IMR-90 (cell line): ENCODE data around the gene TXNRD1. TPM values are rescaled to one million over a fixed set of nuclear protein-coding genes. Genes with fewer than 3 reads are reported as not detected.

Source experiments
- ATAC-seq: fragments of 200-7000 bp; cut with Tn5 transposase; 2 replicates; pipeline ENCODE4 v1.9.1; 2020; ENCODE audit warnings: low read depth, mild to moderate bottlenecking, moderate library complexity
- BruUV-seq: library from RNA; stranded (reverse); fragments of 400-500 nt; replicated peaks from 2 replicates; lab custom pipeline; 2021; lab: Mats Ljungman, UMichigan
- CTCF ChIA-PET: fragments of 300-600 bp; formaldehyde crosslinking; extraction: SDS; loops from one replicate; lab custom pipeline; 2021; ENCODE audit warnings: antibody characterized with exemption; lab: Yijun Ruan, JAX
- POLR2A ChIA-PET: fragments of 300-600 bp; sonication (Branson Sonifier 250); formaldehyde crosslinking; loops from one replicate; lab custom pipeline; 2022; ENCODE audit warnings: antibody characterized with exemption; ENCODE audit not compliant: unreplicated experiment; lab: Charles Lee
- DNase-seq: peaks from one replicate; pipeline ENCODE4 v3.0.0; 2013
- H2AFZ ChIP-seq: replicated peaks from 2 replicates; pipeline ENCODE3; 2013; ENCODE audit warnings: low read length, mild to moderate bottlenecking; ENCODE audit not compliant: poor library complexity
- H2AK5ac ChIP-seq: 2 replicates; pipeline ENCODE4 v1.6.1; 2013; ENCODE audit warnings: low read depth, low read length, inconsistent platforms
- H2AK9ac ChIP-seq: replicated peaks from 2 replicates; pipeline ENCODE3; 2013; ENCODE audit warnings: mild to moderate bottlenecking, low read depth, low read length, moderate library complexity; ENCODE audit not compliant: poor library complexity
- H2BK120ac ChIP-seq: 2 replicates; pipeline ENCODE4 v1.6.1; 2013; ENCODE audit warnings: low read depth, low read length, inconsistent platforms
- H2BK15ac ChIP-seq: 3 replicates; pipeline ENCODE4 v1.6.1; 2013; ENCODE audit warnings: low read depth, low read length, inconsistent platforms
- H2BK20ac ChIP-seq: 2 replicates; pipeline ENCODE4 v1.6.1; 2013; ENCODE audit warnings: low read depth, mild to moderate bottlenecking, inconsistent platforms, low read length, moderate library complexity
- H2BK5ac ChIP-seq: 2 replicates; pipeline ENCODE4 v1.6.1; 2013; ENCODE audit warnings: mild to moderate bottlenecking, low read depth, low read length, inconsistent platforms; ENCODE audit not compliant: poor library complexity, severe bottlenecking
- H3K14ac ChIP-seq: replicated peaks from 2 replicates; pipeline ENCODE4 v1.6.1; 2013; ENCODE audit warnings: low read depth, low read length, inconsistent platforms
- H3K18ac ChIP-seq: 2 replicates; pipeline ENCODE4 v1.6.1; 2013; ENCODE audit warnings: low read depth, low read length, control low read depth
- H3K23ac ChIP-seq: 2 replicates; pipeline ENCODE4 v1.6.1; 2013; ENCODE audit warnings: low read depth, low read length, inconsistent platforms
- H3K27ac ChIP-seq: 2 replicates; pipeline ENCODE4 v1.5.1; 2013; ENCODE audit warnings: mild to moderate bottlenecking, control low read depth, low read length; ENCODE audit not compliant: insufficient read depth
- H3K27me3 ChIP-seq: 2 replicates; pipeline ENCODE4 v1.6.1; 2013; ENCODE audit warnings: low read length; ENCODE audit not compliant: control insufficient read depth, insufficient read depth
- H3K36me3 ChIP-seq: 2 replicates; pipeline ENCODE4 v1.6.1; 2013; ENCODE audit warnings: low read length, mixed read lengths; ENCODE audit not compliant: control insufficient read depth, insufficient read depth
- H3K4ac ChIP-seq: 2 replicates; pipeline ENCODE4 v1.6.1; 2013; ENCODE audit warnings: low read depth, low read length, inconsistent platforms
- H3K4me1 ChIP-seq: 2 replicates; pipeline ENCODE4 v1.6.1; 2013; ENCODE audit warnings: low read length, mixed read lengths; ENCODE audit not compliant: control insufficient read depth, insufficient read depth
- H3K4me2 ChIP-seq: 2 replicates; pipeline ENCODE4 v1.6.1; 2013; ENCODE audit warnings: low read depth, mild to moderate bottlenecking, control low read depth, low read length, moderate library complexity
- H3K4me3 ChIP-seq: 2 replicates; pipeline ENCODE4 v1.5.1; 2013; ENCODE audit warnings: low read depth, mild to moderate bottlenecking, control low read depth, low read length, moderate library complexity; ENCODE audit not compliant: insufficient read depth
- H3K56ac ChIP-seq: 2 replicates; pipeline ENCODE4 v1.6.1; 2013; ENCODE audit warnings: low read length, inconsistent platforms; ENCODE audit not compliant: insufficient read depth; ENCODE audit errors: extremely low read depth
- H3K79me1 ChIP-seq, 2 experiments: 2 replicates each; pipeline ENCODE4 v1.6.1; 2013; ENCODE audit warnings: low read length in 2 of 2, inconsistent platforms in 1 of 2, low read depth in 1 of 2
- H3K9ac ChIP-seq: 2 replicates; pipeline ENCODE4 v1.6.1; 2013; ENCODE audit warnings: low read depth, low read length, control low read depth
- H3K9me1 ChIP-seq: 2 replicates; pipeline ENCODE4 v1.6.1; 2013; ENCODE audit warnings: low read length, inconsistent platforms; ENCODE audit not compliant: insufficient read depth
- H3K9me3 ChIP-seq: 2 replicates; pipeline ENCODE4 v1.6.1; 2013; ENCODE audit warnings: low read length; ENCODE audit not compliant: control insufficient read depth, insufficient read depth
- H4K20me1 ChIP-seq: 2 replicates; pipeline ENCODE4 v1.6.1; 2013; ENCODE audit warnings: low read length, inconsistent platforms; ENCODE audit not compliant: insufficient read depth
- H4K5ac ChIP-seq: 2 replicates; pipeline ENCODE4 v1.6.1; 2013; ENCODE audit warnings: mild to moderate bottlenecking, low read depth, low read length, control low read depth
- H4K8ac ChIP-seq, 2 experiments: 2 replicates each; pipeline ENCODE4 v1.6.1; 2013; ENCODE audit warnings: low read depth in 2 of 2, low read length in 2 of 2, control low read depth in 1 of 2, inconsistent platforms in 1 of 2
- H4K91ac ChIP-seq: 2 replicates; pipeline ENCODE4 v1.6.1; 2013; ENCODE audit warnings: low read depth, low read length, inconsistent platforms; ENCODE audit not compliant: insufficient read depth
- BHLHE40 ChIP-seq: fragments of 150-350 bp; IDR thresholded peaks from 2 replicates; pipeline ENCODE4 v1.6.1; 2016; ENCODE audit warnings: mild to moderate bottlenecking, low read depth, low read length
- CEBPB ChIP-seq: IDR thresholded peaks from 2 replicates; pipeline ENCODE4 v1.6.1; 2012; ENCODE audit warnings: low read depth, low read length, improper control_type of control experiment
- FOS ChIP-seq: fragments of 150-350 bp; IDR thresholded peaks from 2 replicates; pipeline ENCODE4 v1.6.1; 2016; ENCODE audit warnings: low read depth, low read length
- MAZ ChIP-seq: IDR thresholded peaks from 2 replicates; pipeline ENCODE4 v1.6.1; 2012; ENCODE audit warnings: low read depth, mild to moderate bottlenecking, low read length, improper control_type of control experiment, moderate library complexity, borderline replicate concordance
- NFE2L2 ChIP-seq: fragments of 150-350 bp; IDR thresholded peaks from 2 replicates; pipeline ENCODE4 v1.6.1; 2016; ENCODE audit warnings: low read depth, mild to moderate bottlenecking, low read length
- RAD21 ChIP-seq: IDR thresholded peaks from 2 replicates; pipeline ENCODE4 v1.6.1; 2012; ENCODE audit warnings: low read length, improper control_type of control experiment
- SMC3 ChIP-seq: fragments of 150-350 bp; IDR thresholded peaks from 2 replicates; pipeline ENCODE4 v1.6.1; 2016; ENCODE audit warnings: low read depth, mild to moderate bottlenecking, antibody characterized with exemption, low read length, moderate library complexity
- WGBS, 2 experiments: methylation state at CpG; one replicate each; pipeline versions ENCODE4 v1.1.5 to v1.1.7; 2013; ENCODE audit warnings: missing lambda C conversion rate in 2 of 2; ENCODE audit not compliant: insufficient read length in 1 of 2; ENCODE audit errors: extremely low coverage in 2 of 2; 5-methylcytosine and 5-hydroxymethylcytosine counted together
- dilution Hi-C: fragments of 300-500 bp; cut with HindIII; formaldehyde crosslinking; loops from one replicate; pipeline ENCODE4 v1.14.3; 2018; ENCODE audit warnings: low sequenced_read_pairs; ENCODE audit not compliant: unreplicated experiment
- in situ Hi-C: fragments of 300-500 bp; cut with MboI; formaldehyde crosslinking; loops from 3 replicates; pipeline ENCODE4 v1.14.3; 2019; ENCODE audit warnings: low sequenced_read_pairs, inconsistent platforms, mixed read lengths
- intact Hi-C: fragments of 100-400 bp; cut with micrococcal nuclease; formaldehyde crosslinking; loops from 2 replicates; pipeline ENCODE4 v1.10.0; 2022
- polyA plus RNA-seq, 3 experiments: library from polyadenylated mRNA; depleted of rRNA; stranded (reverse); fragments of >200 nt; gene quantifications; 2 replicates each; pipeline ENCODE4 v1.2.3, GENCODE V29; 2012; ENCODE audit warnings: low replicate concordance in 1 of 3
- total RNA-seq: library from RNA; depleted of rRNA; stranded (reverse); fragments of >200 nt; gene quantifications from 2 replicates; pipeline ENCODE4 v1.2.3, GENCODE V29; 2012

Gene TXNRD1
- total and polyA plus RNA-seq, 2 of the 4 experiments (the other 2 are of a cell fraction): 379 to 582 TPM

DNA sequence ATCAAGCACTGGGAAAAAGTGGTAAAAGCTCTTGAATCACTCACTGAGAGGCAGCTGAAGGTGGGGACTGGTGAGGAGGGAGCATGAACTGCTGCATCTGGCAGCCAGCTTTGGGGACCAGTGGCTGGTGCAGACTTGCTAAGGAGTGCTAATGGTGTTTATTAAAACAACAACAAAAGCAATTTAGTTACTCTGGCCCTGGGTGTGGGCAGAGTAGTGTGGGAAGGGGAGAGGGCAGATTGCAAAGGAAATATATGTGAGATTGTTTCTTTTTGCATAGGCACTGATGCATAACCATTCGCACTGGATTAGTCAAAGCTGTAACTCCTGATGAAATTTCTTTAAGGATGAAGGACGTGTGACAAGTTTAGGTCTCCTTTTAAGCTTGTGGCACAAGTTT is 8.1 kb downstream of the TXNRD1 start:
- no TSS peak for BruUV-seq
- 100% methylated on average over 1 of the region's 2 CpGs; no CpG with 5 or more reads in 1 of the 2 experiments for WGBS, 2 experiments
- Histone ChIP-seq H3K79me1 (peaks cover 0 to 13% of the 10 kb centered on the region in 2 experiments; a peak in 1 of 4 replicates), H3K4me1 (peaks cover 12% of the 10 kb centered on the region), H4K8ac (peak overlapping the region in 1 of 2 experiments; percentile 39; a peak in 1 of 4 replicates), H3K4ac (peak overlapping the region; percentile 38), H3K27me3 (no peaks in the 10 kb centered on the region), H2BK120ac (peak overlapping the region; percentile 86), H3K9me3 (no peaks in the 10 kb centered on the region), H4K20me1 (no peaks in the 10 kb centered on the region), H3K36me3 (no peaks in the 10 kb centered on the region), H2BK20ac (peak overlapping the region; percentile 87), H2BK5ac (no peak overlapping the region), H3K9ac (no peak overlapping the region), H2BK15ac (peak overlapping the region; percentile 45; the same call in 1 of the 3 replicates), H4K91ac (peak overlapping the region; percentile 30), H3K23ac (0 out of 2 replicates have a peak overlapping the region, but pooled peaks have one; percentile 5), H2AFZ (no peak overlapping the region), H2AK5ac (peak overlapping the region; percentile 62; the same call in 1 of the 2 replicates), H3K14ac (peak overlapping the region; percentile 58; the same call in 1 of the 2 replicates), H3K4me2 (no peak overlapping the region), H3K18ac (peak overlapping the region; percentile 92), H2AK9ac (no peak overlapping the region), H3K56ac (no peak overlapping the region; the same call in 1 of the 2 replicates), H3K4me3 (no peak overlapping the region), H3K9me1 (peaks cover 7% of the 10 kb centered on the region), H3K27ac (no peak overlapping the region; the same call in 1 of the 2 replicates), H4K5ac (peak overlapping the region; percentile 62)
- ChIA-PET CTCF (no interaction called here), POLR2A (interaction anchor here (0.9 to 1.4 kb wide), 2 partner anchors 63 to 64 kb away, joined by 4 read pairs; no protein-coding TSS in a partner anchor)
- ATAC-seq: no peak
- intact Hi-C loops: loop anchor here (5.0 kb wide), 1 partner anchor 34 kb away; no protein-coding TSS in a partner anchor
- in situ Hi-C loops: no loop called here
- TF ChIP-seq BHLHE40 (no peak), NFE2L2 (no peak), SMC3 (no peak), CEBPB (no peak), FOS (no peak), RAD21 (no peak), MAZ (no peak)
- DNase-seq: no peak
- dilution Hi-C loops: no loop called here
